Stomach (tissue), 4 donors: ENCODE results near the gene TNFRSF17.
"Not testable (repeated sequence)": the region's sequence is repeated elsewhere in the genome, so short reads cannot be mapped to it uniquely, and the experiment has no call there.

Experiments
- CTCF ChIP-seq, 7 experiments: fragments of 450-650 bp in 4 of 7; fragments of 200-600 bp in 3 of 7; sonication (generic) in 3 of 7; IDR thresholded peaks; one replicate each; pipeline ENCODE4 v1.5.1; 2016 to 2019; ENCODE audit warnings: antibody characterized with exemption in 7 of 7, control low read depth in 2 of 7, mild to moderate bottlenecking in 1 of 7
- EP300 ChIP-seq: sonication (generic); formaldehyde crosslinking; IDR thresholded peaks from one replicate; pipeline ENCODE4 v1.6.1; 2017; ENCODE audit warnings: antibody characterized with exemption

GRCh38 chr16:11924046-11924445 lies 41.0 kb upstream of the TNFRSF17 start:
- TF ChIP-seq CTCF (IDR thresholded peaks at IDR 0.05); EP300: not testable (repeated sequence)
